BJ (cell line): ENCODE measurements around the gene COX8C. TPM values are rescaled to one million over a fixed set of nuclear protein-coding genes. Genes with fewer than 3 reads are reported as not detected.

Experiments used
- CTCF ChIA-PET: fragments of 350-600 bp; formaldehyde crosslinking; extraction: SDS; loops from one replicate; lab custom pipeline; 2021; ENCODE audit warnings: antibody characterized with exemption, inconsistent platforms; lab: Yijun Ruan, JAX
- POLR2A ChIA-PET: fragments of 300-600 bp; sonication (Branson Sonifier 250); formaldehyde crosslinking; extraction: SDS; loops from one replicate; lab custom pipeline; 2021; ENCODE audit warnings: antibody characterized with exemption; lab: Charles Lee
- DNase-seq: peaks from one replicate; pipeline ENCODE4 v3.0.0-alpha.2; 2011; ENCODE audit warnings: low read depth
- H3K27me3 ChIP-seq: 2 replicates; pipeline ENCODE4 v1.6.0; 2011; ENCODE audit warnings: low read length; ENCODE audit not compliant: control insufficient read depth, insufficient read depth
- H3K36me3 ChIP-seq: 2 replicates; pipeline ENCODE4 v1.5.1; 2011; ENCODE audit warnings: low read length; ENCODE audit not compliant: control insufficient read depth, insufficient read depth
- H3K4me3 ChIP-seq: 2 replicates; pipeline ENCODE4 v1.5.1; 2011; ENCODE audit warnings: low read depth, mild to moderate bottlenecking, control low read depth, low read length
- polyA plus RNA-seq: library from polyadenylated mRNA; depleted of rRNA; stranded (reverse); fragments of >200 nt; gene quantifications from 2 replicates; pipeline ENCODE4 v1.2.3, GENCODE V29; 2011
- TF ChIP-seq, protein P1 (sequence below): IDR thresholded peaks from 2 replicates; pipeline ENCODE4 v1.5.1; 2011; ENCODE audit warnings: low read depth, mild to moderate bottlenecking, control low read depth, inconsistent platforms, low read length, moderate library complexity; ENCODE audit not compliant: insufficient read depth

COX8C gene
- polyA plus RNA-seq, 1 experiment, result not detected

GRCh38 chr14:93320489-93320888 is 26.5 kb upstream of the COX8C start:
- no peak for DNase-seq
- no peaks in the 10 kb centered on the region for H3K27me3 ChIP-seq
- H3K36me3 ChIP-seq, result no peaks in the 10 kb centered on the region; the same call in 1 of the 2 replicates
- POLR2A ChIA-PET, result no interaction called here
- CTCF ChIA-PET, result interaction anchor here (2.2 kb wide), 1 partner anchor 10 kb away, joined by 9 read pairs; no protein-coding TSS in a partner anchor
- TF ChIP-seq, protein P1, sequence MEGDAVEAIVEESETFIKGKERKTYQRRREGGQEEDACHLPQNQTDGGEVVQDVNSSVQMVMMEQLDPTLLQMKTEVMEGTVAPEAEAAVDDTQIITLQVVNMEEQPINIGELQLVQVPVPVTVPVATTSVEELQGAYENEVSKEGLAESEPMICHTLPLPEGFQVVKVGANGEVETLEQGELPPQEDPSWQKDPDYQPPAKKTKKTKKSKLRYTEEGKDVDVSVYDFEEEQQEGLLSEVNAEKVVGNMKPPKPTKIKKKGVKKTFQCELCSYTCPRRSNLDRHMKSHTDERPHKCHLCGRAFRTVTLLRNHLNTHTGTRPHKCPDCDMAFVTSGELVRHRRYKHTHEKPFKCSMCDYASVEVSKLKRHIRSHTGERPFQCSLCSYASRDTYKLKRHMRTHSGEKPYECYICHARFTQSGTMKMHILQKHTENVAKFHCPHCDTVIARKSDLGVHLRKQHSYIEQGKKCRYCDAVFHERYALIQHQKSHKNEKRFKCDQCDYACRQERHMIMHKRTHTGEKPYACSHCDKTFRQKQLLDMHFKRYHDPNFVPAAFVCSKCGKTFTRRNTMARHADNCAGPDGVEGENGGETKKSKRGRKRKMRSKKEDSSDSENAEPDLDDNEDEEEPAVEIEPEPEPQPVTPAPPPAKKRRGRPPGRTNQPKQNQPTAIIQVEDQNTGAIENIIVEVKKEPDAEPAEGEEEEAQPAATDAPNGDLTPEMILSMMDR, result no peak
- H3K4me3 ChIP-seq, result no peak overlapping the region

DNA sequence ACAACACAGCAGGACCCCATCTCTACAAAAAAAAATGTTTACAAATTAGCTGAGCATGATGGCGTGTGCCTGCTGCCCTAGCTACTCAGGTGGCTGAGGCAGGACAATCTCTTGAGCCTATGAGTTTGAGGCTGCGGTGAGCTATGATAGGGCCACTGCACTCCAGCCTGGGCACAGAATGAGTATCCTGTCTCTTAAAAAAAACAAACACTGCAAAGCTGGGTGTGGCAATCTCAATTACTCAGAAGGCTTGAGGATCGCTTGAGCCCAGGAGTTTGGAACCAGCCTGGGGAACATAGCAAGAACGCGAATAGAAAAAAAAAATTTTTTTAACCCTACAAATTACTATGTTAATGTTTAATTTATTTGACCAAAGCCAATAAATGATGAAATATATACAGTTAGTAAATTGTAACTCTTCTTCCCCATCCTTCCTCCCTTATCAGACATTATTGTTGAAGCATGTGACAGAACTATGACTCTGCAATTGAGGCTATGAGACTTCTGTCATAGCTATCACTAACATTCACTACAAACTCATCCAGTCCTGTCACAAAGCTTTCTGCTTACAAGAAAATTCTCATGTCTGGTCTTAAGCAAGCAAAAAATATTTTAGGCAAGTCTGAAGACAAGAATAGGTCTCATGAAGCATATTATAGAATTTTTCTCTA is 23.9 kb upstream of the COX8C start:
- ChIA-PET CTCF (no interaction called here), POLR2A (no interaction called here)
- TF ChIP-seq, protein P1, result no peak
- Histone ChIP-seq H3K27me3 (no peaks in the 10 kb centered on the region), H3K4me3 (no peak overlapping the region), H3K36me3 (no peaks in the 10 kb centered on the region; the same call in 1 of the 2 replicates)
- DNase-seq, result no peak

GRCh38 chr14:93323600-93324174 is 23.3 kb upstream of the COX8C start:
- CTCF ChIA-PET, result no interaction called here
- H3K4me3 ChIP-seq, result no peak overlapping the region
- DNase-seq, result no peak
- H3K27me3 ChIP-seq, result no peaks in the 10 kb centered on the region
- no peaks in the 10 kb centered on the region; the same call in 1 of the 2 replicates for H3K36me3 ChIP-seq
- TF ChIP-seq, protein P1, result no peak
- POLR2A ChIA-PET, result no interaction called here

GRCh38 chr14:93326196-93326595 is 20.8 kb upstream of the COX8C start:
- H3K27me3 ChIP-seq, result no peaks in the 10 kb centered on the region
- TF ChIP-seq, protein P1, result no peak
- no peak overlapping the region for H3K4me3 ChIP-seq
- H3K36me3 ChIP-seq, result no peaks in the 10 kb centered on the region; the same call in 1 of the 2 replicates
- ChIA-PET POLR2A (no interaction called here), CTCF (no interaction called here)
- no peak for DNase-seq

DNA sequence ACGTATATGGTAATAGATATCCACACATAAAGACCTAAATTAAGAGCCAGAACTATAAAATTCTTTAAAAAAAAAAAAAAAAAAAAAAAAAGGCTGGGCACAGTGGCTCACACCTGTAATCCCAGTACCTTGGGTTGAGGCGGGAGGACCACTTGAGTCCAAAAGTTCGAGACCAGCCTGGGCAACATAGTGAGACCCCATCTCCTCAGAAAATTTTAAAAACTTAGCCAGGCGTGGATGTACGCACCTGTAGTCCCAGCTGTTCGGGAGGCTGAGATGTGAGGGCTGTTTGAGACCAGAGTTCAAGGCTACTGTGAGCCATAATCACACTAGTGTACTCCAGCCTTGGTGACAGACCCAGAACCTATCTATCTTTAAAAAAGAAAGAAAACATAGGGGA is 18.4 kb upstream of the COX8C start:
- H3K36me3 ChIP-seq, result no peaks in the 10 kb centered on the region
- DNase-seq, result no peak
- TF ChIP-seq, protein P1, result no peak
- POLR2A ChIA-PET, result no interaction called here
- no peak overlapping the region for H3K4me3 ChIP-seq
- CTCF ChIA-PET, result no interaction called here
- H3K27me3 ChIP-seq, result no peaks in the 10 kb centered on the region
